KOPT-K1 (cell line): Measurements from ENCODE around the gene NUP35.
"Not testable (repeated sequence)": the region's sequence is repeated elsewhere in the genome, so short reads cannot be mapped to it uniquely, and the experiment has no call there.

Experiments used
- H3K27ac ChIP-seq: fragments of 200-600 bp; sonication (generic); 2 replicates; pipeline ENCODE4 v1.5.1; 2016; ENCODE audit warnings: antibody characterized with exemption, mild to moderate bottlenecking, low read depth, low read length; ENCODE audit not compliant: poor library complexity, severe bottlenecking
- H3K36me3 ChIP-seq: fragments of 200-600 bp; sonication (generic); 2 replicates; pipeline ENCODE4 v1.5.1; 2017; ENCODE audit warnings: antibody characterized with exemption, mild to moderate bottlenecking, low read length, moderate library complexity; ENCODE audit not compliant: insufficient read depth
- H3K9me3 ChIP-seq: fragments of 200-600 bp; sonication (generic); 2 replicates; pipeline ENCODE4 v1.5.1; 2017; ENCODE audit warnings: antibody characterized with exemption, low read length, mild to moderate bottlenecking; ENCODE audit not compliant: insufficient read depth, poor library complexity, severe bottlenecking

NUP35 gene

GRCh38 chr2:183164650-183165015, 40.4 kb downstream of the NUP35 start:
- H3K27ac ChIP-seq, result no peak overlapping the region
- H3K36me3 ChIP-seq, result peaks cover 85% of the 10 kb centered on the region
- H3K9me3 ChIP-seq, result no peaks in the 10 kb centered on the region

GRCh38 chr2:183166210-183166609, 42.0 kb downstream of the NUP35 start:
- peaks cover 78% of the 10 kb centered on the region for H3K36me3 ChIP-seq

GRCh38 chr2:183166976-183167375, 42.7 kb downstream of the NUP35 start:
- not testable (repeated sequence) for H3K9me3 ChIP-seq, H3K27ac ChIP-seq
- H3K36me3 ChIP-seq, result peaks cover 78% of the 10 kb centered on the region

More at GRCh38 chr2:183166210-183166609, 42.0 kb downstream of the NUP35 start:
- H3K9me3 ChIP-seq, result no peaks in the 10 kb centered on the region
- no peak overlapping the region for H3K27ac ChIP-seq

- Histone ChIP-seq H3K9me3 (peaks cover 16% of the 10 kb centered on the region), H3K36me3 (peaks cover 43% of the 10 kb centered on the region), H3K27ac (no peak overlapping the region)
Measured at GRCh38 chr2:183172220-183172887, 48.1 kb downstream of the NUP35 start.

GRCh38 chr2:183179156-183179555, 54.9 kb downstream of the NUP35 start:
- peaks cover 44% of the 10 kb centered on the region for H3K9me3 ChIP-seq
- no peak overlapping the region for H3K27ac ChIP-seq
- peaks cover 65% of the 10 kb centered on the region for H3K36me3 ChIP-seq

- Histone ChIP-seq H3K36me3 (peaks cover 100% of the 10 kb centered on the region), H3K27ac (no peak overlapping the region), H3K9me3 (peaks cover 26% of the 10 kb centered on the region)
Measured at GRCh38 chr2:183185534-183185933, 61.3 kb downstream of the NUP35 start.

- Histone ChIP-seq H3K27ac (no peak overlapping the region), H3K9me3 (peaks cover 26% of the 10 kb centered on the region), H3K36me3 (peaks cover 98% of the 10 kb centered on the region)
Measured at GRCh38 chr2:183186296-183186695, 62.1 kb downstream of the NUP35 start.

GRCh38 chr2:183186766-183187165, 62.5 kb downstream of the NUP35 start:
- Histone ChIP-seq H3K9me3 (peaks cover 25% of the 10 kb centered on the region), H3K36me3 (peaks cover 98% of the 10 kb centered on the region), H3K27ac (no peak overlapping the region)

- H3K27ac ChIP-seq, result no peak overlapping the region
- peaks cover 87% of the 10 kb centered on the region for H3K36me3 ChIP-seq
- H3K9me3 ChIP-seq, result no peaks in the 10 kb centered on the region
Measured at GRCh38 chr2:183192343-183192742, 68.1 kb downstream of the NUP35 start.

- no peaks in the 10 kb centered on the region for H3K9me3 ChIP-seq
- no peak overlapping the region for H3K27ac ChIP-seq
- peaks cover 84% of the 10 kb centered on the region for H3K36me3 ChIP-seq
Measured at GRCh38 chr2:183193904-183194303, 69.7 kb downstream of the NUP35 start.

- H3K36me3 ChIP-seq, result peaks cover 79% of the 10 kb centered on the region
- no peaks in the 10 kb centered on the region for H3K9me3 ChIP-seq
- no peak overlapping the region for H3K27ac ChIP-seq
Measured at GRCh38 chr2:183195397-183195796, 71.2 kb downstream of the NUP35 start.

- no peak overlapping the region for H3K27ac ChIP-seq
- peaks cover 75% of the 10 kb centered on the region for H3K36me3 ChIP-seq
- no peaks in the 10 kb centered on the region for H3K9me3 ChIP-seq
Measured at GRCh38 chr2:183195998-183196409, 71.8 kb downstream of the NUP35 start.

- no peak overlapping the region for H3K27ac ChIP-seq
- H3K36me3 ChIP-seq, result peaks cover 36% of the 10 kb centered on the region
- H3K9me3 ChIP-seq, result peaks cover 9% of the 10 kb centered on the region
Measured at GRCh38 chr2:183204397-183204796, 80.2 kb downstream of the NUP35 start.

GRCh38 chr2:183207110-183207509, 82.9 kb downstream of the NUP35 start:
- Histone ChIP-seq H3K9me3 (peaks cover 17% of the 10 kb centered on the region), H3K36me3 (peaks cover 34% of the 10 kb centered on the region), H3K27ac (no peak overlapping the region)

- no peak overlapping the region for H3K27ac ChIP-seq
- peaks cover 17% of the 10 kb centered on the region for H3K9me3 ChIP-seq
- H3K36me3 ChIP-seq, result peaks cover 24% of the 10 kb centered on the region
Measured at GRCh38 chr2:183209395-183210028, 85.3 kb downstream of the NUP35 start.
